ENCODE results near the gene GRIN1.

The GRIN1 gene

DNA sequence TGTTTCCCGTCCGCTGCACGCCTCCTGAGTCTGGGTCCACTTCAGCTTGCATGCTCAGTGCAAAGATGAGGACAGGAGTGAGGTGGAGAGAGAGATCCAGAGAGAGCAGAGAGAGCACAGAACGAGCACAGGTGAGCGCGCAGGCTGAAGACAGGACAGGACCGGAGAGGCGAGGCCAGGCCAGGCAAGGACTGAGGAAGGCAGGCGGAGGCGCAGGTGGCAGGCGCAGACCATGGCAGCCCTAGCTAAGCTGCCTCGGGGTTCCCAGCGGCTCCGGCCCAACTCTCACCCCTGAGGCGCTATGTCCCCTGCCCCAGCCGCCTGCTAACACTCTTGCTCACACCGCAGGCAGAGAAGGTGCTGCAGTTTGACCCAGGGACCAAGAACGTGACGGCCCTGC lies 9.7 kb downstream of the GRIN1 start:
- no peak for DNase-seq

DNA sequence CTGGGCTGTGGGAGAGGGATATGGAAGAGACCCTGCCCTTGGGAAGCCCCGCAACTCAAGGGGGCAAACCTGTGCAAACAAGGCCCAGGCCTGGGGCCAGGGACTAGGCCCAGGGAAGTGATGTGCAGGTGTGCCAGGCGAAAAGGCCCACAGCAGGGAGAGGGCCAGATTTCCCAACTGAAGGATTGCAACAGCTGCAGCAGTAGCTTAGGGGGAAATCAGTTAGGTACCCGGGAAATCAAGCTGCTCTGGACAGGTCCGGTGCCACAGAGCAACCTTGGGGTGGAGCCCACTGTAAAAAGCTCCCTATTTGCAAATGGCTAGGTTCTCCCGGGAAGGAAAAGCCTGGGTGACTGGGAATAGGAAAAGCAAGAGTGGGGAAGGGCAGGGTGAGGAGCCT lies 10.4 kb downstream of the GRIN1 start:
- no peak for DNase-seq

DNA sequence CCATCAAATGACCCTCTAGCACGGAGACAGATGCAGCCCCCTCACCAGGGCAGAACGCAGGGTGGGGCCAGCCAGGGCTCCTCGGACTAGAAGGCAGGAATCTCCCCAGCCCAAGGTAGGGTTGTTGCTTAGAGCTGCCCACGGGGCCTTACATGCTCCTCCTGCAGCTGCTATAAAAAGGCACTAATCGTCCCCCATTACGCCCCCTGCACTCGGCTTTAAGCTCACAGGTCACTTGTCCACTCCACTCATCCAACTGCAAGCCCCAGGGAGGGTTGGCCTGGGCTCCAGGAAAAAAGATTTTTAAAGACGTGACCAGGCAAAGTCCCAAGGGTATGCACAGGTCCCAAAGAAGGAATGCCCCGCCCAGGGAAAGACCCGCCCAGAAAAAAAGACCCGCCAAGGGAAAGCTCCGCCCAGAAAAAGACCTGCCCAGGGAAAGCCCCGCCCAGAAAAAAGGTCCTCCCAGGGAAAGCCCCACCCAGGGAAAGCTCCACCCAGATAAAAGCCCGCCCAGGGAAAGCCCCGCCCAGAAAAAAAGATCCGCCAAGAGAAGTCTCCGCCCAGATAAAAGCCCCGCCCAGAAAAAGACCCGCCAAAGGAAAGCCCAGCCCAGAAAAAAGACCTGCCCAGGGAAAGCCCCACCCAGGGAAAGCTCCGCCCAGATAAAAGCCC lies 11.1 kb downstream of the GRIN1 start:
- no peak for DNase-seq

DNA sequence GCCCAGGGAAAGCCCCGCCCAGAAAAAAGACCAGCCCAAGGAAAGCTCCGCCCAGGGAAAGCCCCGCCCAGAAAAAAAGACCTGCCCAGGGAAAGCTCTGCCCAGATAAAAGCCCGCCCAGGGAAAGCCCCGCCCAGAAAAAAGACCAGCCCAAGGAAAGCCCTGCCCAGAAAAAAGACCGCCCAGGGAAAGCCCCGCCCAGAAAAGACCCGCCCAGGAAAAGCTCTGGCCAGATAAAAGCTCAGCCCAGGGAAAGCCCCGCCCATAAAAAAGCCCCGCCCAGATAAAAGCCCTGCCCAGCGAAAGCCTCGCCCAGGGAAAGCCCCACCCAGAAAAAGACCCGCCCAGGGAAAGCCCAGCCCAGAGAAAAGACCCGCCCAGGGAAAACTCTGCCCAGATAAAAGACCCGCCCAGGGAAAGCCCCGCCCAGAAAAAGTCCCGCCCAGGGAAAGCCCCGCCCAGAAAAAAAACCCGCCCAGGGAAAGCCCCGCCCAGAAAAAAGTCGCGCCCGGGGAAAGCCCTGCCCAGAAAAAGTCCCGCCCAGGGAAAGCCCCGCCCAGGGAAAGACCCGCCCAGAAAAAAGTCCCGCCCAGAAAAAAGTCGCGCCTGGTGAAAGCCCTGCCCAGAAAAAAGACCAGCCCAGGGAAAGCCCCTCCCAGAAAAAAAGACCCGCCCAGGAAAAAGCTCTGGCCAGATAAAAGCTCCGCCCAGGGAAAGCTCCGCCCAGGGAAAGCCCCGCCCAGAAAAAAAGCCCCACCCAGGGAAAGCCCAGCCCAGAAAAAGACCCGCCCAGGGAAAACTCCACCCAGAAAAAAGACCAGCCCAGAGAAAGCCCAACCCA lies 11.9 kb downstream of the GRIN1 start:
- peak; percentile 39 to 48 for DNase-seq

DNA sequence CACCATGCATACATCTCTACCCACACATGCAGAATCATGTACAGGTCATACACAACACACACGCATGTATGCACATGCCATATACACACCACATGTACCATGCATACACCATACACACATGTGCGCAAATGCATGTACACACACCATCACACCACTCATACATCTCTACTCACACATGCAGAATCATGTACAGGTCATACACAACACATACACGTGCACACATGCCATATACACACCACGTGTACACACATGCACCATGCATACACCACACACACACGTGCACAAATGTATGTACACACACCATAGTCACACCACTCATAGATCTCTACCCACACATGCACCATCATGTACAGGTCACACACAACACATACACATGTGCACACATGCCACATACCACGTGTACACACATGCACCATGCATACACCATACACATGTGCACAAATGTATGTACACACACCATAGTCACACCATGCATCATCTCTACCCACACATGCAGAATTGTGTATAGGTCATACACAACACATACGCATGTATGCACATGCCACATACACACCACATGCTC lies 14.0 kb downstream of the GRIN1 start:
- DNase-seq: no peak

DNA sequence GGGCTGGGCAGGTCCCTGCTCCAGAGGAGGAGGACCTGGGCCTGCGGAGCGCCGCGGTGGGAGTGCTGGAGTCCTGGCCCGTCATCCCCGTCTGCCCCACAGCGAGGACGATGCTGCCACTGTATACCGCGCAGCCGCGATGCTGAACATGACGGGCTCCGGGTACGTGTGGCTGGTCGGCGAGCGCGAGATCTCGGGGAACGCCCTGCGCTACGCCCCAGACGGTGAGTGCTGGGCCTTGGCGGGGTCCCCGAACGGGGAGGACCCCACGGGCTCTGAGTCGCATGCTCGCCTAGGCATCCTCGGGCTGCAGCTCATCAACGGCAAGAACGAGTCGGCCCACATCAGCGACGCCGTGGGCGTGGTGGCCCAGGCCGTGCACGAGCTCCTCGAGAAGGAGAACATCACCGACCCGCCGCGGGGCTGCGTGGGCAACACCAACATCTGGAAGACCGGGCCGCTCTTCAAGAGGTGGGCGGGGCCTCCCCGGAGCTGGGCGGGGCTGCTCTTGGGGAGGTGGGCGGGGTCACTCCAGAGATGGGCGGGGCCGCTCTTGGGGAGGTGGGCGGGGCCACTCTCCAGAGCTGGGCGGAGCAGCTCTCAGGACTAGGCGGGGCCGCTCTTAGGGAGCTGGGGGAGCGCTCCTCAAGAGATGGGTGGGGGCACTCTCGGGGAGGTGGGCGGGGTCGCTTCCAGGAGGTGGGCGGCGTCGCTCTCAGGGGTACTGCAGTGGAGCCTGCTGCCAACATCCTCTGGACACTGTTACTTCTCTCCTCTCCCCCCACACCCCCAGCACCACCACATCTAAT lies 17.8 kb downstream of the GRIN1 start:
- DNase-seq: no peak

DNA sequence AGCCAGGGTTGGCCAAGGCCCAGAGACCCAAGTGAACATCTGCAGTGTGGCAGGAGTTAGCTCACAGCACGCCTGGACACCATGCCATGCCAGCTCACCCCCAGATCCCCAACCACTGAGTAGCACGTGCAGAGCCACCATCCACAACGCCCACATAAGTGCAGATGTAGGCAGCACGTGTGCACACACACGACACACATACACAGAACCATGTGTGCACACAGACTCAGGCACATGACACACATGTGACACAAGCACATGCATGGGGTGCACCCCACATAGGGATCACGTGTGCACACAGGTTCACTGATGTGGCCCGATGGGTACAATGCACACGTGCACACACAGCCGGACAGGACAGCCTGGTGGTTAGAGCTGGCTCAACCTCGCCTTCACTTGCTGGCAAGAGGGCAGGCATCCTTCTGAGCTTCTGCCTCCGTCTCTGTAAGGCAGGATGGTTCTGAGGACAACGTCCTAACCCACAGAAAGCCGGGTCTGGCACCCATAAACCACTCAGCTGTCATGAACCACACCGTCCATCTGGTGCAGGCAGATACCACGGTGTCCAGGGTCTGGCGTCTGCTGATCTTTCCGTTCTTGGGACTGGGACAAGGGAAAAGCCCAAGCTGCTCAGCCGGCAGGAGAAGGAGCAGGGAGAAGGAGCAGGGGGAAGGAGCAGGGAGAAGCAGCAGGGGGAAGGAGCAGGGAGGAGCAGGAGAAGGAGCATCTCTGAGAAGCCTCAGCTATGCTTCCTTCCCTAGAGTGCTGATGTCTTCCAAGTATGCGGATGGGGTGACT lies 18.9 kb downstream of the GRIN1 start:
- DNase-seq: no peak

DNA sequence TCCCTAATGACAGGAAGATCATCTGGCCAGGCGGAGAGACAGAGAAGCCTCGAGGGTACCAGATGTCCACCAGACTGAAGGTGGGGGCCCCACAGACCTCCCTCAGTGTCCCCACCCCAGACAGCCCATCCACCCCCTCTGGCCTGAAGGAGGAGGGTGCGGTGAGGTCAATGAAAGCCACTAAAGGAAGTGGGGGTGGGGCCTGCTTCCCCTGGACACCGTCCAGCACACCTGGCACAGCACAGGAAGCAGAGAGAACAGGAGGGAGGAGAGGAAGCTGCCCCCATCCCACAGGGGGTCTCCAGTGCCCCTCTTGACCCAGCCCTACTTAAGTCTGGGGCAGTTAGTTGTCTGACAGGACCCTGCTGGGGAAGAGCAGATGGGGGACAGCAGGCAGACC lies 19.7 kb downstream of the GRIN1 start:
- no peak for DNase-seq

DNA sequence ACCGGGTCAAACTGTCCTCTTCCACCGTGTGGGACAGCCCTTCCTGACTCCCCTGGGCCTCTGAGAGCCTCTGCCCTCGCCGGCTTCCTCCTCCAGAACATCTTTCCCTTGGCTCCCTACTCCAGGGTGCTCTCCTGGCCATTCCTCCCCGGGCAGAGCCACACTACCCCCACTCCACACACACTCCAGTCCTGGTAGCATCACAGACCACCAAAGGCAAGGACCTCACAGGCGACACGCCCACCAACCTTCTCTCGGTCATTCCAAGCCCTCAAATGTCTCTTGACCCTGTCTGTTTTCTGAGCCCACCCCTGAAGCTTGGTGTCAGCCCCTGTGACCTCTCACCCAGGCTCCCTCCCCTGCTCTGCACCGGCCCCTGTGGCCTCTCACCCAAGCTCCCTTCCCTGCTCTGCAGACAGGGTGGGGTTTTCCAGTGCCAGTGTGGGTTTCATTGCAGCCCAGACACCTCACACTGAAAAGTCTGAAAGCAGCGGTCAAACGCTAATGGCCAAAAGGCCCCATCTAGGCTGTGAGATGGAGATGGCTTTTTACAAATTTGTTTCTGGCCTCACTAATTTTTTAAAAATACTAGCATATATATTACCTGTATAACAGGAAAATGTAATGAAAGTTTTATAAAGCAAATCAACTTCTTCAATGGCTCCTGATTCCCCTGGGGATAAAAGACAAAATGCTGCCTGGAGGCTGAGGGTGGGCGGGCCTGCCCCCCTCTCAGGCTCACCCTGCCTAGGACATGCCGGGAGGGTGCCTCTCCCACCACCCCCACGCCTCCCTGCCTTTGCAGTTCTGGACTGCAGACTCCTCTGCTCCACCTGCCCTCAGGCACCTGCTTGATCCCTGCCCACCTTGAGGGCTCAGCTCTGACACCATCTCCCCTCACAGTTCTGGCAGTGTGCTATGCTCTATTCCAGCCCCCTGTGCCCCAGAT lies 20.4 kb downstream of the GRIN1 start:
- no peak for DNase-seq

DNA sequence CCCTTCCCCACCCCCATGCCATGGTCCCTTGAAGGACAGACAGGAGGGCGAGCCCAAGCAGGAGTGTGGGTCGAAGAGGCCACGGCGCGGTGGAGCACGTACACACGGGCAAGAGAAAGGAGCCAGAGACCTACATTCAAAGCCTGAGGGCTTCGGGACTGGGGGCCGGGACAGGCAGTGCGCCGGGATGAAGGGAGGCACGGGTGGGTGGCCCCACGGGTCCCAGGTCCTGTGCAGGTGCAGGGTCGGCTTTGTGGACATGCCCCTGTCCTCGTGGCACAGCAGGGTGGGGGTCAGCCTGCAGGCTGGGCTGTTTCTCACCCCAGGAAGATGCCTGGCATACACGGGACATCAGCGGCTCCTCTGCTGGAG lies 21.1 kb downstream of the GRIN1 start:
- no peak for DNase-seq

DNA sequence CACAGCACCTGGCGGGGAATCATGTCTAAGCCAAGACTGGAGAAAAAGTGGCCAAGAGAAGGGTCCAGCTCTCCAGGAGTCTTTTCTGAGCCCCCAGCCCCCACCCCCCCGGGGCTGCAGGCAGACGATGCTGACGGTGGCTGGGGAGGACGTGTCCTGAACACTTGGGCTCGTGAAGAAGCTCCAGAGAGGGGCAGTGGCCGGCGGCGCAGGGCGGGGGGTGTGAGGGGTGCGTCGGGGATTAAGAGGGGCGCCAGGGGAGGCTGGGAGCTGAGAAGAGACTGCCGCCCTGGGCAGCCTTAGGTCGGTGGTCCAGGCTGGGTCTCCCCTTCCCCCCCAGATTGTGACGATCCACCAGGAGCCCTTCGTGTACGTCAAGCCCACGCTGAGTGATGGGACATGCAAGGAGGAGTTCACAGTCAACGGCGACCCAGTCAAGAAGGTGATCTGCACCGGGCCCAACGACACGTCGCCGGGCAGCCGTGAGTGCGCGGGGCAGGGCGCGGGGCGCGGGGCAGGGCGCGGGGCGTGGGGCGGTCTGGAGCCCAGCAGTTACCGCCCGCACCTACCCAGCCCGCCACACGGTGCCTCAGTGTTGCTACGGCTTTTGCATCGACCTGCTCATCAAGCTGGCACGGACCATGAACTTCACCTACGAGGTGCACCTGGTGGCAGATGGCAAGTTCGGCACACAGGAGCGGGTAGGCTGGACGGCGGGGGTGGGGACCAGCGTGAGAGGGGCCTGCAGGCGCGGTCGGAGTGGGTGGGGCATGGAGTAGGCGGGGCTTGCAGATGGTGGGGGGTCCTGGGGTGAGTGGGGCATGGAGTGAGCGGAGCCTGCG lies 22.0 kb downstream of the GRIN1 start:
- DNase-seq: no peak

DNA sequence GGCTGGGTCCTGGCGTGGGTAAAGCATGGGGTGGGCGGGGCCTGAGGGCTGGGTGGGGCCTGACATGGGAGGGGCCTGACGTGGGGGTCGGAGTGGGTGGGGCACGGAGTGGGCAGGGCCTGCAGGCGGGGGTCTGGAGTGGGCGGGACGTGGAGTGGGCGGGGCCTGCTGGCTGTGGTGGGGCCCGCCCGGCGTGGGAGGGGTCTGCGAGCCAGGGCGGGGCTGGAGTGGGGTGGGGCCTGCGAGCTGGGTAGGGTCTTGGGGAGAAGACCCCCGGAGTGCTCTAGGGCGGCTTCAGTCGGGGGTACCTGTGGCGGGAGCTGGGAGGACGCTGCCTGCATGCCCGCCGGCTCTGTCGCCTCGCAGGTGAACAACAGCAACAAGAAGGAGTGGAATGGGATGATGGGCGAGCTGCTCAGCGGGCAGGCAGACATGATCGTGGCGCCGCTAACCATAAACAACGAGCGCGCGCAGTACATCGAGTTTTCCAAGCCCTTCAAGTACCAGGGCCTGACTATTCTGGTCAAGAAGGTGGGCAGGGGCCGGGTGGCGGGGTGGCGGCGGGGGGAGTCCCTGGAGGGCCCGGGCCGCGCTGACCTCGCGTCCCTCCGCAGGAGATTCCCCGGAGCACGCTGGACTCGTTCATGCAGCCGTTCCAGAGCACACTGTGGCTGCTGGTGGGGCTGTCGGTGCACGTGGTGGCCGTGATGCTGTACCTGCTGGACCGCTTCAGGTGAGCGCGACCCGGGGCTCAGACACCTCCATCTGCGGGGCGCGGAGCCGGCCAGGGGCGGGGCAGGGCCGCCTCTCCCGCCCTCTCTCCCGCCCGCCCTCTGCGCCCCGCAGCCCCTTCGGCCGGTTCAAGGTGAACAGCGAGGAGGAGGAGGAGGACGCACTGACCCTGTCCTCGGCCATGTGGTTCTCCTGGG lies 22.9 kb downstream of the GRIN1 start:
- DNase-seq: no peak

DNA sequence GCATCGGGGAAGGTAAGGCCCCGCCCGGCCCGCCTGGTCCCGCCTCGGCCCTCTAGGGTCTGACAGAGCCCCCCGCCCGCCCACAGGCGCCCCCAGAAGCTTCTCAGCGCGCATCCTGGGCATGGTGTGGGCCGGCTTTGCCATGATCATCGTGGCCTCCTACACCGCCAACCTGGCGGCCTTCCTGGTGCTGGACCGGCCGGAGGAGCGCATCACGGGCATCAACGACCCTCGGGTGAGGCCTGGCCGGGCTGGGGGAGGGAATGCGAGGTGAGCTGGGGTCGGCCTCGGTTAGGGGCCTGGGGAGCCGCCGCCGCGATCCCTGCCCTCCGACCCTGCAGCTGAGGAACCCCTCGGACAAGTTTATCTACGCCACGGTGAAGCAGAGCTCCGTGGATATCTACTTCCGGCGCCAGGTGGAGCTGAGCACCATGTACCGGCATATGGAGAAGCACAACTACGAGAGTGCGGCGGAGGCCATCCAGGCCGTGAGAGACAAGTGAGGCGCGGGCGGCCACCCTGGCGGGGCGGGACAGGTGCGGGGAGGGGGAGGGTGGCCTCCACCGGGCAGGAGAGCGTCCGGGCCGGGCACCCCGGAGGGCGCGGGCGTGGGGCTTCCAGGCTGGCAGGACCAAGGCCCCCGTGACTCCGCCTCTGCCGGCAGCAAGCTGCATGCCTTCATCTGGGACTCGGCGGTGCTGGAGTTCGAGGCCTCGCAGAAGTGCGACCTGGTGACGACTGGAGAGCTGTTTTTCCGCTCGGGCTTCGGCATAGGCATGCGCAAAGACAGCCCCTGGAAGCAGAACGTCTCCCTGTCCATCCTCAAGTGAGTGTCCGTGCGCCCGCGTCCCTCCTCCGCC lies 23.8 kb downstream of the GRIN1 start:
- no peak for DNase-seq

DNA sequence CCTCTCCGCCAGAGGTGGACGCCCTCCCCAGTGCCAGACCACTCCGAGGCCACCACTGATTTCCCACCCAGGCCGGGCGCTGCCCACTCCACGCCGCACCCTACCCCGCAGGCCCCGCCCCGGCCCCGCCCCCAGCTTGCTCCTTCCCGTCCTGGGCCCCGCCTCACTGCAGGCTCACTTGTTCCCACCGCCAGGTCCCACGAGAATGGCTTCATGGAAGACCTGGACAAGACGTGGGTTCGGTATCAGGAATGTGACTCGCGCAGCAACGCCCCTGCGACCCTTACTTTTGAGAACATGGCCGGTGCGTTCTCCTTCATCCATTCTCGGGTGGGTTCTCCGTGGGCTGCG lies 24.4 kb downstream of the GRIN1 start:
- no peak for DNase-seq

DNA sequence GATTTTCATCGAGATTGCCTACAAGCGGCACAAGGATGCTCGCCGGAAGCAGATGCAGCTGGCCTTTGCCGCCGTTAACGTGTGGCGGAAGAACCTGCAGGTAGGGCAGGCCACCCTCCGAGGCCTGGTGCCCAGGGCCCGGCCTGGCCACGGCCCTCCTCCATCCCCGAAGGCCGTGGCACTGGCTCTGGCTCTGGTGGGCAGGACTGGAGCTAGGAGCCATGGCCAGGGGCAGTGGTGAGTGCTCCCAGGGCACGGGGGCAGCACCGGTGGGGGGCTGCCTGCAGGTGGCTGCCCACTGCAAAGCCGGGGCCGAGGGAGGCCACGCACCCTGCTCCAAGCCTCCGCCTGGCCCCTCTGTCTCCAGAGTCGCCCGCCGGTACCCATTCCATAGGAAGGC lies 24.9 kb downstream of the GRIN1 start:
- no peak for DNase-seq

DNA sequence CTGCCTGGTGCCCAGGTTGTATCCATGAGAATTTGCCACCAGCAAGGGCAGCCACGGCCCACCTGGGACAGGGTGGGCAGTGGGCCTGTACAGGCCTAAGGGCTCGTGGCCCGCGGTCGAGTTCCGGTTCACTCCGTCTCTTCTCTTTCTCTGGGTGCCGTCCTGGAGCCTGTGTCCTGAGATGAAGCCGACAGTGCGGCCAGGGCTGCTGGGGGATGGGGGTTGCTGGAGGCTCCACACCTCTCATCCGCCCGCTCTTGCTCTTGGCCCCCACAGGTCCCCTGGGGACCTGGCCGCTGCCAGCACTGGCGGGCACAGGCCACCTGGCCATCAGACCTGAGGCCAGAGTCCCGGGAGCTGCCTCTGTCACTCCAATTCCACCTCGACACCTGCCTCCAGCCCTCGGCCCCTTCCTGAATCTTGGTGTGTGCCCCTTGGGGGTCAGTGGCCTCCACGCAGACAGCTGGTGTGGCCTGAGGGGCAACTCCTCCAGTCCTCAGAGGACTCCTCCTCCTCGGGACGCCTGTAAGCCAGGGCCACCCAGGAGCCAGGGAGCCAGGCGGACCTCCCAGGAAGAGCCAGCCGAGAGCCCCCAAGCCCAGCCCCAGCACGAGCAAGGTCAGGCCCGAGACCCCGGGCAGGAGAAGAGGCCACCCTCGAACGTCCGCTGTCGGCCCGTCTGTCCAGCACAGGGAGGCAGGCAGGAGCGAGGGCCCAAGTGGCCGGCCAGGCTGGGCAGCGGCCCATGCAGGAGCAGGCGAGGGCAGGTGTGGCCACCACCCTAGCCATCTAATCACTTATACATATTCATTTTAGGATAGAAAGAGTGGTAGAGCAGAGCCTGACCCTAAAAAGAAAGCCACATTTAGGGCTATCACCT lies 25.7 kb downstream of the GRIN1 start:
- DNase-seq: no peak

DNA sequence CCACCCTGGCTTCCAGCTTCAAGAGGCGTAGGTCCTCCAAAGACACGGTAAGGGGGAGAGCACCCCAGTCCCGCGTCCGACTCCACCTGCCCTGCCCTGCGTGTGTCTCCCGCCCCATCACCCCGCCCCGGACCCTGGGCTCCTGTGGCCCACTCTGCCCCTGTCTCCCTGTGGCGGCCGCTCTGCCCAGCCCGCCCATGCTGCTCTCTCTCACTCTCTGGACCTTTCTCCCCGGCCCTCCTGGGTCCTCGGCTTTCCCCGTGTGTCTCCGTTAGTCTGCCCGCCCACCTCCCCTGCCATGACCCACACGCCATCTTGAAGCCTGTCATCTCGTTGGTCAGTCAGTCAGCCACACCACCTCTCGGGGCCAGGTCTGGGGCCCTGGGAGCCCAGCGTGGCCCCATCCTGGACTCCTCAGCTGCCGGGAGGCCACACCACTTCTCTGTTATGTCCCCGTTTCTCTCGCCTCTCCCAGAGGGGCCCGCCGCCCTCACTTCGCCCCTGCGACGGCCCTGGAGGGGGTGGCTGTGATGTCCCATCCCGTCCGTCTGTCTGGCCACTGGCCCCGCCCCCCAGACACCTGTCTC lies 26.4 kb downstream of the GRIN1 start:
- no peak for DNase-seq
